SK-N-SH treated with all-trans-retinoic acid at 6 μM for 48 hours (cell line): ENCODE results near the gene CFAP221.

Source experiments
- ATAC-seq: fragments of 200-7000 bp; cut with Tn5 transposase; 3 replicates; pipeline ENCODE4 v1.9.1; 2020; ENCODE audit warnings: mild to moderate bottlenecking, moderate library complexity
- ARNTL ChIP-seq: fragments of 450-650 bp; formaldehyde crosslinking; IDR thresholded peaks from 2 replicates; pipeline ENCODE4 v1.5.0; 2020; ENCODE audit warnings: low read depth, mild to moderate bottlenecking, moderate library complexity, borderline replicate concordance
- BACH2 ChIP-seq: fragments of 250-450 bp; sonication (Bioruptor Pico); IDR thresholded peaks from 2 replicates; pipeline ENCODE4 v1.9.0; 2021; ENCODE audit warnings: mild to moderate bottlenecking, borderline replicate concordance
- CREB5 ChIP-seq: fragments of 250-450 bp; sonication (Bioruptor Pico); IDR thresholded peaks from 2 replicates; pipeline ENCODE4 v1.5.1; 2020; ENCODE audit warnings: low read depth, mild to moderate bottlenecking, moderate library complexity
- CSDC2 ChIP-seq: fragments of 250-450 bp; sonication (Bioruptor Pico); IDR thresholded peaks from 2 replicates; pipeline ENCODE4 v1.5.0; 2020; ENCODE audit warnings: mild to moderate bottlenecking, moderate library complexity
- CSRNP3 ChIP-seq: fragments of 250-450 bp; sonication (Bioruptor Pico); IDR thresholded peaks from 2 replicates; pipeline ENCODE4 v1.5.1; 2021; ENCODE audit warnings: mild to moderate bottlenecking, moderate library complexity
- GLIS3 ChIP-seq: fragments of 250-450 bp; sonication (Bioruptor Pico); IDR thresholded peaks from 2 replicates; pipeline ENCODE4 v1.5.0; 2020; ENCODE audit warnings: mild to moderate bottlenecking, moderate library complexity
- OSR1 ChIP-seq: fragments of 250-450 bp; sonication (Bioruptor Pico); IDR thresholded peaks from 2 replicates; pipeline ENCODE4 v1.8.0; 2022; ENCODE audit warnings: moderate library complexity, mild to moderate bottlenecking, inconsistent platforms
- RARB ChIP-seq: fragments of 250-450 bp; sonication (Bioruptor Pico); IDR thresholded peaks from 2 replicates; pipeline ENCODE4 v1.8.0; 2021; ENCODE audit warnings: mild to moderate bottlenecking, moderate library complexity
- SNAI2 ChIP-seq: fragments of 250-450 bp; sonication (Bioruptor Pico); IDR thresholded peaks from 2 replicates; pipeline ENCODE4 v1.5.0; 2020; ENCODE audit warnings: mild to moderate bottlenecking, moderate library complexity
- TCF4 ChIP-seq: fragments of 250-450 bp; sonication (Bioruptor Pico); IDR thresholded peaks from 2 replicates; pipeline ENCODE4 v1.8.0; 2021; ENCODE audit warnings: mild to moderate bottlenecking, moderate library complexity, borderline replicate concordance
- TSHZ2 ChIP-seq: fragments of 250-450 bp; sonication (Bioruptor Pico); IDR thresholded peaks from 2 replicates; pipeline ENCODE4 v1.5.0; 2020; ENCODE audit warnings: mild to moderate bottlenecking, moderate library complexity
- ZC3H10 ChIP-seq: fragments of 250-450 bp; sonication (Bioruptor Pico); IDR thresholded peaks from 2 replicates; pipeline ENCODE4 v1.5.1; 2021; ENCODE audit warnings: mild to moderate bottlenecking, moderate library complexity
- ZFP30 ChIP-seq: fragments of 450-650 bp; formaldehyde crosslinking; IDR thresholded peaks from 2 replicates; pipeline ENCODE4 v1.5.0; 2022; ENCODE audit warnings: mild to moderate bottlenecking, moderate library complexity
- ZNF8 ChIP-seq: fragments of 450-650 bp; formaldehyde crosslinking; IDR thresholded peaks from 2 replicates; pipeline ENCODE4 v1.5.0; 2020; ENCODE audit warnings: mild to moderate bottlenecking, moderate library complexity

The CFAP221 gene

GRCh38 chr2:119704670-119705120 is 160.4 kb downstream of the CFAP221 start:
- TF ChIP-seq TSHZ2 (CRISPR knock-in tag): no peak
- no peak for TF ChIP-seq ZNF8 (CRISPR knock-in tag)
- TF ChIP-seq CSDC2: no peak
- TF ChIP-seq CSRNP3 (CRISPR knock-in tag): no peak
- no peak for TF ChIP-seq ZC3H10 (CRISPR knock-in tag)
- no peak for TF ChIP-seq TCF4 (CRISPR knock-in tag)
- TF ChIP-seq ZFP30 (CRISPR knock-in tag): no peak
- no peak for TF ChIP-seq ARNTL
- no peak for TF ChIP-seq SNAI2 (CRISPR knock-in tag)
- no peak for TF ChIP-seq CREB5 (CRISPR knock-in tag)
- no peak for TF ChIP-seq GLIS3 (CRISPR knock-in tag)
- no peak for ATAC-seq

GRCh38 chr2:119706221-119706620 is 162.0 kb downstream of the CFAP221 start:
- TF ChIP-seq GLIS3 (CRISPR knock-in tag): no peak
- TF ChIP-seq ZC3H10 (CRISPR knock-in tag): no peak
- TF ChIP-seq OSR1 (CRISPR knock-in tag): no peak
- TF ChIP-seq BACH2 (CRISPR knock-in tag): no peak
- TF ChIP-seq CSRNP3 (CRISPR knock-in tag): no peak
- no peak for TF ChIP-seq ARNTL
- TF ChIP-seq TSHZ2 (CRISPR knock-in tag): no peak
- TF ChIP-seq RARB (CRISPR knock-in tag): no peak
- ATAC-seq: no peak
